ENCODE data around the gene CCDC27. TPM values are rescaled to one million over a fixed set of nuclear protein-coding genes. Genes with fewer than 3 reads are reported as not detected.

The CCDC27 gene
- total RNA-seq, 6 experiments from 2014 or later, result not detected

DNA sequence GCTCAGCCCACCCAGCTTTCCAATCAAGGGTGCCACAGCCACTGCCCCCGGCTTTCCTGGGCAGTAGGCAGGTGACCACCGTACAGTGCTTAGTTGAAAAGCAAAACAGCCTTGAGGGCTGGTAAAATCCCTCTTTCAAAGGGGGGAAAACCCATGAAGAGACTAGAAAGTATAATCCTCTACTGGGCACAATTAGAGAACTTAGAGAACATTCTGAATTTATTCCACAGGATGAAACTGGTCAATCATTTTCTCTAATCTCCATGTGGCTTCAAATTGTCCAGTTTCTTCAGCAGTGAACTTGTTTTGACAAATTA, 59.3 kb downstream of the CCDC27 start:
- Histone ChIP-seq H3K27ac (no peak overlapping the region), H3K4me3 (no peak overlapping the region), H3K4me1 (no peaks in the 10 kb centered on the region), H3K27me3 (no peaks in the 10 kb centered on the region), H3K36me3 (peaks cover 0 to 10% (median 5%) of the 10 kb centered on the region in 4 donors), H3K9me3 (no peaks in the 10 kb centered on the region)
- intact Hi-C loops (cut with DNase I), result no loop called here
- WGBS (ENCODE audit: insufficient coverage, low coverage, low lambda C conversion rate, missing lambda C conversion rate), result 60% methylated on average over 1 of the region's 2 CpGs
- DNase-seq (no peak), ATAC-seq (no peak)
- TF ChIP-seq, protein P1, sequence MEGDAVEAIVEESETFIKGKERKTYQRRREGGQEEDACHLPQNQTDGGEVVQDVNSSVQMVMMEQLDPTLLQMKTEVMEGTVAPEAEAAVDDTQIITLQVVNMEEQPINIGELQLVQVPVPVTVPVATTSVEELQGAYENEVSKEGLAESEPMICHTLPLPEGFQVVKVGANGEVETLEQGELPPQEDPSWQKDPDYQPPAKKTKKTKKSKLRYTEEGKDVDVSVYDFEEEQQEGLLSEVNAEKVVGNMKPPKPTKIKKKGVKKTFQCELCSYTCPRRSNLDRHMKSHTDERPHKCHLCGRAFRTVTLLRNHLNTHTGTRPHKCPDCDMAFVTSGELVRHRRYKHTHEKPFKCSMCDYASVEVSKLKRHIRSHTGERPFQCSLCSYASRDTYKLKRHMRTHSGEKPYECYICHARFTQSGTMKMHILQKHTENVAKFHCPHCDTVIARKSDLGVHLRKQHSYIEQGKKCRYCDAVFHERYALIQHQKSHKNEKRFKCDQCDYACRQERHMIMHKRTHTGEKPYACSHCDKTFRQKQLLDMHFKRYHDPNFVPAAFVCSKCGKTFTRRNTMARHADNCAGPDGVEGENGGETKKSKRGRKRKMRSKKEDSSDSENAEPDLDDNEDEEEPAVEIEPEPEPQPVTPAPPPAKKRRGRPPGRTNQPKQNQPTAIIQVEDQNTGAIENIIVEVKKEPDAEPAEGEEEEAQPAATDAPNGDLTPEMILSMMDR (IDR thresholded peaks at IDR 0.05), result no peak
- TF ChIP-seq POLR2A (IDR thresholded peaks at IDR 0.05), result no peak

DNA sequence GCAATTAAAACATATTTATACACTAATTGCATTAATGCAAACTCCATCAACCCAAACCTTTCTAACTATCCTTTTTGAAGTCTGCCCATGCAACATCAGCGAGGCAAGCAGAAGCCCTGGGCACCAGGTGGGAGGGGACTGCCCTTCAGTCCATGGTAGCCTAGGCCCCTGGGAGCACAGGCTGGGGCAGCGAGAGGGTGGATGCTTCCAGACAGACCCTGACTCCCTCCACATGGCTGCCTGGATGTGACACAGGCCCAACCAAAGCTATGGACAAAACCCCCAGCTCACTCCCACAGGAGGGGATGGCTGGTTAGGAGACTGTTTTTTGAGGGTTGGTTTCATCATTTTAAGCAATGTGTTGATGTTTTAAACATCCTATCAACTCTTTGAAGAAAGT, 61.8 kb downstream of the CCDC27 start:
- H3K27me3 ChIP-seq, result no peaks in the 10 kb centered on the region
- intact Hi-C loops (cut with DNase I), result no loop called here
- DNase-seq, result peak in 1 of 3 donors; percentile 7
- TF ChIP-seq, protein P1 (IDR thresholded peaks at IDR 0.05), result no peak
- no peak for TF ChIP-seq POLR2A (IDR thresholded peaks at IDR 0.05)
- H3K36me3 ChIP-seq, result peaks cover 0 to 10% (median 5%) of the 10 kb centered on the region in 4 donors
- ATAC-seq, result no peak
- no peaks in the 10 kb centered on the region for H3K4me1 ChIP-seq
- H3K27ac ChIP-seq, result no peak overlapping the region
- WGBS (ENCODE audit: insufficient coverage, low coverage, low lambda C conversion rate, missing lambda C conversion rate), result 100% methylated on average over 2 of the region's 2 CpGs
- H3K9me3 ChIP-seq, result no peaks in the 10 kb centered on the region
- no peak overlapping the region for H3K4me3 ChIP-seq

DNA sequence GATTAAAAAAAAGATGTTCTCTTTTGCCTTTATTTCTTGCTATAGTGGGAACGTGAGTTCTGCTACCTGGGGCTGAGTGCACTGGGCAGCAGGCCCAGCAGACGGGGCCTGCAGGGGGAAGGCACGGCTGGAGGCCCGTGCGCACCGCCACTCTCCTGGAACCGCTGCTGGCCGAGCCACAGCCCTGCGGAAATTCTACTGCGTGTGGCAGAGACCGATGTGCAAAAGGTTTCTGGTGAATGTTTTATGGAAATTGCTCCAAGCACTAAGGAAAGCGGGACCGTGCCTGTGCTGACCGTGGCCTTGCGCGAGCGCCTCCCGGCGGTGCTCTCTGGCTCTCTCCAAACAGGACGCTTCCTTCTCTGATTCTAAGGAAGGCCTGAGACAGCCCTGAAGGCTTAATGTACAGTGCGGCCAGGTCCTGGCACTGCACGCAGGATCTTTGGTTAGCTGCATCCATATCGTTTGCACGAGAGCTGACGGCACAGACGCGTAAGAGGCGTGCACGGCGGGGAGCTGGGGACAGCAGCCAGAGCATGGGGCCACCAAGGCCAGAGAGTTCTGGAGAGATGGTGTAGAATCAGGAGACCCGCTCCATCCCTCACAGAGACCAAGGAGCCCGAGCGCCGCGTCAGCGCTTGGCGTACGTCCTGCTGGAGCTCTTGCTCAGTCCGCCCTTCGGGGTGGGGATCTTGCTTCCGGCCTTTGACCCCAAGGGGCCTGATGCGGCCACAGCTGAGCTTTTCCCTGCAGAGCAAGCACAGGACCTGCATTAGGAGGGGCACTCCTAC, 62.7 kb downstream of the CCDC27 start:
- TF ChIP-seq POLR2A (IDR thresholded peaks at IDR 0.05), result no peak
- TF ChIP-seq, protein P1 (IDR thresholded peaks at IDR 0.05), result no peak
- Histone ChIP-seq H3K36me3 (peaks cover 0 to 12% (median 5%) of the 10 kb centered on the region in 4 donors), H3K9me3 (no peaks in the 10 kb centered on the region), H3K27ac (no peak overlapping the region), H3K27me3 (no peaks in the 10 kb centered on the region), H3K4me3 (no peak overlapping the region), H3K4me1 (no peaks in the 10 kb centered on the region)
- no peak for ATAC-seq
- intact Hi-C loops (cut with DNase I), result no loop called here
- peak in 1 of 3 donors; percentile 6 for DNase-seq
- 80% methylated on average over 10 of the region's 42 CpGs for WGBS (ENCODE audit: insufficient coverage, low coverage, low lambda C conversion rate, missing lambda C conversion rate)

DNA sequence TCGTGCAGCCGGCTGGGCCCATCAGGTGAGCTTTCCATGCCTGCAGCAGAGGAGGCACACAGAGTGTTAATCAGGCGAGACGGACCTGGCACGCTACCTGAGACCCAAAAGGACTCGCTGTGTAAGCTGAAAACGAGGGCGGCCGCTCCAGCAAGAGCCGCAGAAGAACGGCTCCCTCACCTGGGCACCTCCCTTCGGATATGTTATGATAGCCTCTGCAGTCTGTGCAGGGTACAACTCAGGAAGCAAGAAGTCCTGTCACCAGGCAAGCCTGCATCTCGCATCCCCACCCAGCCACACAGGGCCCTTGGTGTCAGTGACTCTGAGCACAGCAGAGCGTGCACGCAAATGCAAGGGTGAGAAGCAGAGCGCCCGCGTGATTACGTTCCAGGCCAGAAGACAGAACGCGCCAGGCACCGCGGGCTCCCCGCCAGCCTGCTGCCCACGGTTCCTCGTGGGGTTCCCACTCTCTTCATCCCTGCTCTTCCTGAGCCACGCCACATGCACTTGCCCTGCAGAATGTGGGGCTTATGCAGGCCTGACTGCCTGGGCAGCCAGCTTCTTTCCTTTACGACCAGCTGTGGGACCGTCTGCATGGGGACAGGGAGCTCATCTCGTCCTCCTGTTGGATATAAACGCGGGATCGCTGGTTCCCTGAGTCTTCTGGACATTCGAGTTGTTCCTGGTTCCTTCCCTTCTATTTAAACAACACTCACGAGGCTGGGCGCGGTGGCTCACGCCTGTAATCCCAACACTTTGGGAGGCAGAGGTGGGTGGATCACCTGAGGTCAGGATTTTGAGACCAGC, 64.3 kb downstream of the CCDC27 start:
- no peak for TF ChIP-seq POLR2A (IDR thresholded peaks at IDR 0.05)
- TF ChIP-seq, protein P1 (IDR thresholded peaks at IDR 0.05), result no peak
- Histone ChIP-seq H3K9me3 (no peaks in the 10 kb centered on the region), H3K27me3 (no peaks in the 10 kb centered on the region), H3K4me3 (no peak overlapping the region), H3K27ac (no peak overlapping the region), H3K36me3 (peaks cover 0 to 27% (median 9%) of the 10 kb centered on the region in 4 donors), H3K4me1 (no peaks in the 10 kb centered on the region)
- intact Hi-C loops (cut with DNase I), result no loop called here
- DNase-seq (peak in 1 of 3 donors; percentile 14), ATAC-seq (no peak)
- 50% methylated on average over 1 of the region's 38 CpGs for WGBS (ENCODE audit: insufficient coverage, low coverage, low lambda C conversion rate, missing lambda C conversion rate)

All from right lobe of liver (tissue), 6 donors.